ENCODE results near the gene PDE5A. TPM values are rescaled to one million over a fixed set of nuclear protein-coding genes. Genes with fewer than 3 reads are reported as not detected.

Gene PDE5A
- total RNA-seq, 1 experiment from 2014 or later = 8.5 TPM

GRCh38 chr4:119480331-119480730 is 148.3 kb downstream of the PDE5A start:
- Histone ChIP-seq H3K36me3 (ENCODE audit: low read depth) (peaks cover 5% of the 10 kb centered on the region; the same call in 1 of the 2 replicates), H3K27ac (no peak overlapping the region), H3K9me2 (ENCODE audit: insufficient read depth) (no peaks in the 10 kb centered on the region), H4K20me1 (ENCODE audit: insufficient read depth) (no peaks in the 10 kb centered on the region), H3K4me2 (no peak overlapping the region), H3K27me3 (ENCODE audit: insufficient read depth, low read depth) (no peaks in the 10 kb centered on the region), H3F3A (ENCODE audit: insufficient read depth, low read depth) (no peaks in the 10 kb centered on the region), H3K9me3 (ENCODE audit: insufficient read depth, low read depth) (peaks cover 14% of the 10 kb centered on the region), H2AFZ (no peak overlapping the region), H3K79me2 (ENCODE audit: low read depth) (no peaks in the 10 kb centered on the region), H3K4me3 (no peak overlapping the region), H3K4me1 (replicated peaks; ENCODE audit: insufficient read depth) (no peaks in the 10 kb centered on the region)
- POLR2A ChIA-PET (ENCODE audit: unreplicated experiment) = no interaction called here
- no TSS peak for BruUV-seq (replicated peaks)
- intact Hi-C loops (cut with micrococcal nuclease; ENCODE audit: unreplicated experiment) = loop anchor here (10.0 kb wide), 1 partner anchor 574 kb away; no protein-coding TSS in a partner anchor
- TF ChIP-seq EZH2 (IDR thresholded peaks at IDR 0.05; ENCODE audit: low read depth) = no peak
- TF ChIP-seq CTCF (conservative IDR thresholded peaks at IDR 0.05) = no peak
- CTCF ChIA-PET = no interaction called here
- DNase-seq = no peak

- no TSS peak for BruUV-seq (replicated peaks)
- no peak for TF ChIP-seq CTCF (conservative IDR thresholded peaks at IDR 0.05)
- TF ChIP-seq EZH2 (IDR thresholded peaks at IDR 0.05; ENCODE audit: low read depth) = no peak
- H3K79me2 ChIP-seq (ENCODE audit: low read depth) = no peaks in the 10 kb centered on the region
- no peaks in the 10 kb centered on the region for H3K4me1 ChIP-seq (replicated peaks; ENCODE audit: insufficient read depth)
- no peak overlapping the region for H3K4me3 ChIP-seq
- peaks cover 9% of the 10 kb centered on the region for H3K9me3 ChIP-seq (ENCODE audit: insufficient read depth, low read depth)
- ChIA-PET CTCF (no interaction called here), POLR2A (ENCODE audit: unreplicated experiment) (no interaction called here)
- H3F3A ChIP-seq (ENCODE audit: insufficient read depth, low read depth) = no peaks in the 10 kb centered on the region
- H4K20me1 ChIP-seq (ENCODE audit: insufficient read depth) = no peaks in the 10 kb centered on the region
- H3K27me3 ChIP-seq (ENCODE audit: insufficient read depth, low read depth) = no peaks in the 10 kb centered on the region
- peaks cover 5% of the 10 kb centered on the region; the same call in 1 of the 2 replicates for H3K36me3 ChIP-seq (ENCODE audit: low read depth)
- DNase-seq = no peak
- H2AFZ ChIP-seq = no peak overlapping the region
- no peak overlapping the region for H3K27ac ChIP-seq
- no peaks in the 10 kb centered on the region for H3K9me2 ChIP-seq (ENCODE audit: insufficient read depth)
- H3K4me2 ChIP-seq = no peak overlapping the region
- intact Hi-C loops (cut with micrococcal nuclease; ENCODE audit: unreplicated experiment) = loop anchor here (10.0 kb wide), 1 partner anchor 575 kb away; no protein-coding TSS in a partner anchor
Measured at GRCh38 chr4:119479835-119480234, 148.8 kb downstream of the PDE5A start.

- Histone ChIP-seq H3K4me2 (no peak overlapping the region), H3K9me3 (ENCODE audit: insufficient read depth, low read depth) (peaks cover 6% of the 10 kb centered on the region), H3K9me2 (ENCODE audit: insufficient read depth) (no peaks in the 10 kb centered on the region), H2AFZ (no peak overlapping the region), H3K27me3 (ENCODE audit: insufficient read depth, low read depth) (no peaks in the 10 kb centered on the region), H3K36me3 (ENCODE audit: low read depth) (peaks cover 5% of the 10 kb centered on the region; the same call in 1 of the 2 replicates), H4K20me1 (ENCODE audit: insufficient read depth) (no peaks in the 10 kb centered on the region), H3K4me3 (no peak overlapping the region), H3K79me2 (ENCODE audit: low read depth) (no peaks in the 10 kb centered on the region), H3F3A (ENCODE audit: insufficient read depth, low read depth) (no peaks in the 10 kb centered on the region), H3K27ac (no peak overlapping the region), H3K4me1 (replicated peaks; ENCODE audit: insufficient read depth) (no peaks in the 10 kb centered on the region)
- CTCF ChIA-PET = no interaction called here
- no TSS peak for BruUV-seq (replicated peaks)
- POLR2A ChIA-PET (ENCODE audit: unreplicated experiment) = no interaction called here
- no peak for DNase-seq
- intact Hi-C loops (cut with micrococcal nuclease; ENCODE audit: unreplicated experiment) = no loop called here
- TF ChIP-seq EZH2 (IDR thresholded peaks at IDR 0.05; ENCODE audit: low read depth) (no peak), CTCF (conservative IDR thresholded peaks at IDR 0.05) (no peak)
Measured at GRCh38 chr4:119479180-119479808, 149.3 kb downstream of the PDE5A start.

All from PC-9 (cell line).